Esophagus muscularis mucosa (tissue), 4 donors: ENCODE data around the gene TMED1. TPM values are rescaled to one million over a fixed set of nuclear protein-coding genes. Genes with fewer than 3 reads are reported as not detected.

Experiments
- DNase-seq: peaks from one replicate; pipeline ENCODE4 v3.0.0-alpha.2; 2017; ENCODE audit errors: extremely low spot score
- H3K27ac ChIP-seq, 4 donors: fragments of 200-600 bp; sonication (generic); replicated peaks in 1 of 4; 1 replicate in 3 of 4; 2 replicates in 1 of 4; pipeline ENCODE4 v1.5.1; 2016 to 2019; ENCODE audit warnings: mild to moderate bottlenecking in 1 of 4
- H3K27me3 ChIP-seq, 4 donors: fragments of 200-600 bp; sonication (generic); one replicate each; pipeline versions ENCODE4 v1.5.1 to v1.6.0; 2016 to 2019
- H3K36me3 ChIP-seq, 4 donors: fragments of 200-600 bp; sonication (generic); one replicate each; pipeline ENCODE4 v1.5.1; 2016 to 2019
- H3K4me1 ChIP-seq, 4 donors: fragments of 200-600 bp; sonication (generic); one replicate each; pipeline ENCODE4 v1.5.1; 2016 to 2019
- H3K4me3 ChIP-seq, 4 donors: fragments of 200-600 bp; sonication (generic); 1 replicate in 2 of 4; 2 replicates in 2 of 4; pipeline ENCODE4 v1.5.1; 2016 to 2019; ENCODE audit warnings: mild to moderate bottlenecking in 4 of 4, moderate library complexity in 1 of 4
- H3K9me3 ChIP-seq, 4 donors: fragments of 200-600 bp; sonication (generic); 1 replicate in 3 of 4; 2 replicates in 1 of 4; pipeline ENCODE4 v1.5.1; 2016 to 2019
- CTCF ChIP-seq, 3 experiments: fragments of 200-600 bp in 2 of 3; fragments of 450-650 bp in 1 of 3; sonication (generic) in 2 of 3; IDR thresholded peaks; one replicate each; pipeline ENCODE4 v1.5.1; 2017 to 2019; ENCODE audit warnings: antibody characterized with exemption in 3 of 3, mild to moderate bottlenecking in 2 of 3, moderate library complexity in 1 of 3
- EP300 ChIP-seq: sonication (generic); formaldehyde crosslinking; IDR thresholded peaks from one replicate; pipeline ENCODE4 v1.6.1; 2017; ENCODE audit warnings: antibody characterized with exemption
- POLR2A ChIP-seq: fragments of 450-650 bp; IDR thresholded peaks from one replicate; pipeline ENCODE4 v1.6.1; 2017; ENCODE audit warnings: antibody characterized with exemption, moderate library complexity, mild to moderate bottlenecking, low read depth
- POLR2AphosphoS5 ChIP-seq, 2 donors: sonication (generic); formaldehyde crosslinking; IDR thresholded peaks; one replicate each; pipeline ENCODE4 v1.6.1; 2017; ENCODE audit warnings: antibody characterized with exemption in 2 of 2
- WGBS: methylation state at CpG from one replicate; pipeline ENCODE4 v1.1.5; 2018; 5-methylcytosine and 5-hydroxymethylcytosine counted together
- intact Hi-C: fragments of 100-400 bp; cut with DNase I; formaldehyde crosslinking; loops from one replicate; pipeline ENCODE4 v1.15.1; 2023
- total RNA-seq, 4 donors: library from RNA; depleted of rRNA; stranded (reverse); fragments of >200 nt; gene quantifications; one replicate each; pipeline versions ENCODE4 v1.1.0 to v1.2.1, GENCODE V29; 2016

TMED1 gene
- total RNA-seq, 4 donors from 2014 or later: 18.7 to 29.5 (median 27.7) TPM

GRCh38 chr19:10812196-10812595 is 23.8 kb downstream of the TMED1 start:
- DNase-seq: no peak
- H3K36me3 ChIP-seq: peaks cover 25 to 98% (median 91%) of the 10 kb centered on the region in 4 donors

GRCh38 chr19:10811391-10812111 is 24.5 kb downstream of the TMED1 start:
- peaks cover 4 to 15% (median 10%) of the 10 kb centered on the region in 4 donors for H3K4me1 ChIP-seq
- peaks cover 25 to 98% (median 91%) of the 10 kb centered on the region in 4 donors for H3K36me3 ChIP-seq
- intact Hi-C loops: no loop called here
- H3K4me3 ChIP-seq: no peak overlapping the region
- DNase-seq: no peak
- no peaks in the 10 kb centered on the region for H3K27me3 ChIP-seq
- WGBS: 89% methylated on average over 5 of the region's 17 CpGs
- TF ChIP-seq POLR2AphosphoS5 (IDR thresholded peaks at IDR 0.05) (no peak), CTCF (IDR thresholded peaks at IDR 0.05) (no peak), POLR2A (no peak), EP300 (no peak)
- H3K27ac ChIP-seq: no peak overlapping the region
- no peaks in the 10 kb centered on the region for H3K9me3 ChIP-seq

More at GRCh38 chr19:10812196-10812595, 23.8 kb downstream of the TMED1 start:
- whole genome bisulfite sequencing: 94% methylated on average over 19 of the region's 19 CpGs
- Histone ChIP-seq H3K27ac (peak overlapping the region in 1 of 4 donors; percentile 45), H3K4me3 (no peak overlapping the region), H3K27me3 (no peaks in the 10 kb centered on the region), H3K4me1 (peaks cover 4 to 16% (median 10%) of the 10 kb centered on the region in 4 donors), H3K9me3 (no peaks in the 10 kb centered on the region)
- intact Hi-C loops: no loop called here
- TF ChIP-seq POLR2A: no peak
- TF ChIP-seq POLR2AphosphoS5 (IDR thresholded peaks at IDR 0.05): no peak
- TF ChIP-seq EP300: no peak
- TF ChIP-seq CTCF (IDR thresholded peaks at IDR 0.05): no peak

GRCh38 chr19:10809651-10810285 is 26.2 kb downstream of the TMED1 start:
- DNase-seq: no peak
- Histone ChIP-seq H3K36me3 (peaks cover 20 to 98% (median 92%) of the 10 kb centered on the region in 4 donors), H3K27me3 (no peaks in the 10 kb centered on the region), H3K4me1 (peaks cover 4 to 11% (median 7%) of the 10 kb centered on the region in 4 donors), H3K9me3 (no peaks in the 10 kb centered on the region), H3K4me3 (no peak overlapping the region), H3K27ac (no peak overlapping the region)
- TF ChIP-seq POLR2AphosphoS5 (IDR thresholded peaks at IDR 0.05) (no peak), CTCF (IDR thresholded peaks at IDR 0.05) (no peak), POLR2A (no peak), EP300 (no peak)
- intact Hi-C loops: no loop called here
- WGBS: 94% methylated on average over 5 of the region's 15 CpGs

GRCh38 chr19:10808937-10809649 is 26.9 kb downstream of the TMED1 start:
- TF ChIP-seq POLR2A (no peak), CTCF (IDR thresholded peaks at IDR 0.05) (no peak), POLR2AphosphoS5 (IDR thresholded peaks at IDR 0.05) (no peak)
- Histone ChIP-seq H3K4me1 (peaks cover 4 to 11% (median 7%) of the 10 kb centered on the region in 4 donors), H3K27ac (no peak overlapping the region), H3K36me3 (peaks cover 21 to 98% (median 92%) of the 10 kb centered on the region in 4 donors), H3K4me3 (no peak overlapping the region), H3K9me3 (no peaks in the 10 kb centered on the region), H3K27me3 (no peaks in the 10 kb centered on the region)
- no peak for DNase-seq
- intact Hi-C loops: no loop called here
- WGBS: 81% methylated on average over 9 of the region's 10 CpGs
